OCI-M1 (cell line): ENCODE measurements around the gene KHSRP.

Experiments used
- DNase-seq: peaks from one replicate; lab custom pipeline; 2025; lab: John Stamatoyannopoulos, UW

KHSRP gene

GRCh38 chr19:6424195-6424938 lies at the start of gene KHSRP:
KHSRP (minus strand) TSS chr19:6424811; CDS start chr19:6424701, 110 bp downstream.
- DNase-seq = peak; percentile 1

GRCh38 chr19:6473647-6474046 lies 49.0 kb upstream of the KHSRP start:
- no peak for DNase-seq

GRCh38 chr19:6472713-6473112 lies 48.1 kb upstream of the KHSRP start:
- no peak for DNase-seq

GRCh38 chr19:6471076-6471475 lies 46.5 kb upstream of the KHSRP start:
- DNase-seq = no peak

- no peak for DNase-seq
Measured at GRCh38 chr19:6470173-6470572, 45.6 kb upstream of the KHSRP start.

- DNase-seq = no peak
Measured at GRCh38 chr19:6467384-6467783, 42.8 kb upstream of the KHSRP start.

GRCh38 chr19:6466526-6467248 lies 42.1 kb upstream of the KHSRP start:
- no peak for DNase-seq

GRCh38 chr19:6465663-6466062 lies 41.1 kb upstream of the KHSRP start:
- DNase-seq = no peak

GRCh38 chr19:6465006-6465405 lies 40.4 kb upstream of the KHSRP start:
- DNase-seq = no peak

GRCh38 chr19:6464070-6464873 lies 39.7 kb upstream of the KHSRP start, which contains the start of gene CRB3:
CRB3 (plus strand) TSS chr19:6464271; CDS start chr19:6464702, 431 bp downstream.
- no peak for DNase-seq

- DNase-seq = peak; percentile 97
Measured at GRCh38 chr19:6460099-6460884, 35.7 kb upstream of the KHSRP start.

GRCh38 chr19:6459262-6460098 lies 34.9 kb upstream of the KHSRP start, which contains the start of gene SLC25A23:
SLC25A23 (minus strand) TSS chr19:6459792; CDS start chr19:6459628, 164 bp downstream.
- peak; percentile 79 for DNase-seq

- no peak for DNase-seq
Measured at GRCh38 chr19:6458695-6459261, 34.2 kb upstream of the KHSRP start.

- no peak for DNase-seq
Measured at GRCh38 chr19:6457958-6458694, 33.5 kb upstream of the KHSRP start.

- no peak for DNase-seq
Measured at GRCh38 chr19:6455924-6456323, 31.3 kb upstream of the KHSRP start.

- no peak for DNase-seq
Measured at GRCh38 chr19:6453951-6454565, 29.4 kb upstream of the KHSRP start.

GRCh38 chr19:6452899-6453298 lies 28.3 kb upstream of the KHSRP start:
- no peak for DNase-seq

GRCh38 chr19:6452223-6452614 lies 27.6 kb upstream of the KHSRP start:
- no peak for DNase-seq

GRCh38 chr19:6451583-6452222 lies 27.1 kb upstream of the KHSRP start:
- no peak for DNase-seq
